Measurements from ENCODE around the gene ZFP92.

GRCh38 chrX:153450114-153450948, 39.1 kb downstream of the ZFP92 start:
- TF ChIP-seq POLR2A (IDR thresholded peaks at IDR 0.05; ENCODE audit: low read depth, low read length) (no peak), TAF1 (IDR thresholded peaks at IDR 0.05; ENCODE audit: borderline replicate concordance, low read depth, low read length) (no peak), POLR2AphosphoS5 (IDR thresholded peaks at IDR 0.05; ENCODE audit: low read depth, low read length) (no peak)
